C4-2B (cell line): ENCODE measurements around the gene SLC7A9.

Experiments used
- H3K27ac ChIP-seq: fragments of 450-650 bp; 2 replicates; pipeline ENCODE4 v1.5.1; 2017
- CTCF ChIP-seq: fragments of 450-650 bp; conservative IDR thresholded peaks from 2 replicates; pipeline ENCODE4 v1.5.1; 2017; ENCODE audit warnings: mild to moderate bottlenecking
- ZFX ChIP-seq: fragments of 450-650 bp; IDR thresholded peaks from 2 replicates; pipeline ENCODE4 v1.6.1; 2017

The SLC7A9 gene

GRCh38 chr19:32879741-32880140 is 10.2 kb upstream of the SLC7A9 start:
- no peak overlapping the region for H3K27ac ChIP-seq
- TF ChIP-seq CTCF, result no peak
- no peak for TF ChIP-seq ZFX

- no peak overlapping the region for H3K27ac ChIP-seq
- TF ChIP-seq CTCF (no peak), ZFX (no peak)
Measured at GRCh38 chr19:32878988-32879387, 9.4 kb upstream of the SLC7A9 start.

- no peak overlapping the region for H3K27ac ChIP-seq
- TF ChIP-seq CTCF, result no peak
- TF ChIP-seq ZFX, result no peak
Measured at GRCh38 chr19:32877977-32878745, 8.6 kb upstream of the SLC7A9 start.

- TF ChIP-seq CTCF (no peak), ZFX (no peak)
- H3K27ac ChIP-seq, result no peak overlapping the region
Measured at GRCh38 chr19:32877323-32877912, 7.9 kb upstream of the SLC7A9 start.

- TF ChIP-seq ZFX (no peak), CTCF (no peak)
Measured at GRCh38 chr19:32876919-32877285, 7.3 kb upstream of the SLC7A9 start.

GRCh38 chr19:32876236-32876918 is 6.8 kb upstream of the SLC7A9 start:
- H3K27ac ChIP-seq, result no peak overlapping the region
- TF ChIP-seq CTCF, result no peak
- TF ChIP-seq ZFX, result no peak

More at GRCh38 chr19:32876919-32877285, 7.3 kb upstream of the SLC7A9 start:
- H3K27ac ChIP-seq, result no peak overlapping the region

- H3K27ac ChIP-seq, result no peak overlapping the region
- TF ChIP-seq CTCF (no peak), ZFX (no peak)
Measured at GRCh38 chr19:32875428-32875827, 5.9 kb upstream of the SLC7A9 start.
